Neural cell (in vitro differentiated cells): ENCODE results near the gene ZNF516. TPM values are rescaled to one million over a fixed set of nuclear protein-coding genes. Genes with fewer than 3 reads are reported as not detected.
A peak's percentile ranks its signal among the peaks of the same experiment; 100 is the strongest.

Experiments
- H2AFZ ChIP-seq: fragments of 200-600, 300-800 bp; sonication (generic), shearing (Covaris generic); 2 replicates; pipeline ENCODE4 v1.6.0; 2014; ENCODE audit warnings: low read depth, mild to moderate bottlenecking, antibody characterized with exemption, low read length, moderate library complexity
- H3F3A ChIP-seq: fragments of 200-600 bp; shearing (Covaris generic); 2 replicates; pipeline ENCODE4 v1.6.1; 2016; ENCODE audit warnings: mild to moderate bottlenecking, moderate library complexity, mixed read lengths, antibody characterized with exemption, low read length; ENCODE audit not compliant: insufficient read depth, poor library complexity, severe bottlenecking
- H3K27ac ChIP-seq: fragments of 200-600, 300-800 bp; sonication (generic), shearing (Covaris generic); 2 replicates; pipeline ENCODE4 v1.5.1; 2014; ENCODE audit warnings: mild to moderate bottlenecking, low read length, moderate library complexity
- H3K27me3 ChIP-seq: fragments of 300-800, 200-600 bp; sonication (generic), shearing (Covaris generic); 2 replicates; pipeline ENCODE4 v1.6.0; 2014; ENCODE audit warnings: mild to moderate bottlenecking, low read depth, low read length, moderate library complexity; ENCODE audit not compliant: insufficient read depth
- H3K36me3 ChIP-seq: fragments of 300-800, 200-600 bp; sonication (generic), shearing (Covaris generic); 2 replicates; pipeline ENCODE4 v1.5.1; 2014; ENCODE audit warnings: mild to moderate bottlenecking, antibody characterized with exemption, low read length, moderate library complexity; ENCODE audit not compliant: insufficient read depth
- H3K4me2 ChIP-seq: fragments of 300-800, 200-600 bp; sonication (generic), shearing (Covaris generic); 2 replicates; pipeline ENCODE4 v1.6.0; 2014; ENCODE audit warnings: mild to moderate bottlenecking, low read length
- H3K4me3 ChIP-seq: fragments of 300-800, 200-600 bp; sonication (generic), shearing (Covaris generic); 2 replicates; pipeline ENCODE4 v1.5.1; 2014; ENCODE audit warnings: mild to moderate bottlenecking, low read length, moderate library complexity
- H3K79me2 ChIP-seq: fragments of 200-600 bp; shearing (Covaris generic); replicated peaks from 2 replicates; pipeline ENCODE4 v1.6.0; 2014; ENCODE audit warnings: mild to moderate bottlenecking, low read length, moderate library complexity; ENCODE audit not compliant: insufficient read depth
- H3K9ac ChIP-seq: fragments of 300-800, 200-600 bp; sonication (generic), shearing (Covaris generic); 2 replicates; pipeline ENCODE4 v1.6.1; 2016; ENCODE audit warnings: mild to moderate bottlenecking, low read length, mixed read lengths
- H3K9me2 ChIP-seq: fragments of 200-600 bp; shearing (Covaris generic); 2 replicates; pipeline ENCODE4 v1.6.1; 2016; ENCODE audit warnings: mild to moderate bottlenecking, low read length, mixed read lengths; ENCODE audit not compliant: insufficient read depth
- H3K9me3 ChIP-seq: fragments of 200-600, 300-800 bp; sonication (generic), shearing (Covaris generic); 2 replicates; pipeline ENCODE4 v1.6.1; 2016; ENCODE audit warnings: mild to moderate bottlenecking, mixed run types, low read length, moderate library complexity, mixed read lengths
- H4K20me1 ChIP-seq: fragments of 200-600 bp; shearing (Covaris generic); 2 replicates; pipeline ENCODE4 v1.6.1; 2016; ENCODE audit warnings: mild to moderate bottlenecking, mixed run types; ENCODE audit not compliant: insufficient read depth
- CTCF ChIP-seq: fragments of 450-650 bp; IDR thresholded peaks from 2 replicates; pipeline ENCODE4 v1.5.1; 2014; ENCODE audit warnings: antibody characterized with exemption, mild to moderate bottlenecking, moderate library complexity; ENCODE audit not compliant: poor library complexity, severe bottlenecking
- EP300 ChIP-seq: fragments of 450-650 bp; conservative IDR thresholded peaks from 2 replicates; pipeline ENCODE4 v1.6.1; 2014; ENCODE audit warnings: antibody characterized with exemption, mild to moderate bottlenecking, moderate library complexity; ENCODE audit not compliant: poor library complexity, severe bottlenecking
- EZH2 ChIP-seq: fragments of 200-600, 300-800 bp; shearing (Covaris generic), sonication (generic); IDR thresholded peaks from 2 replicates; pipeline ENCODE4 v1.6.1; 2014; ENCODE audit warnings: antibody characterized with exemption, low read length, borderline replicate concordance, mild to moderate bottlenecking; ENCODE audit not compliant: insufficient read depth, poor library complexity, severe bottlenecking
- MXI1 ChIP-seq: fragments of 450-650 bp; conservative IDR thresholded peaks from 2 replicates; pipeline ENCODE4 v1.6.1; 2014; ENCODE audit warnings: antibody characterized with exemption, mild to moderate bottlenecking; ENCODE audit not compliant: poor library complexity, severe bottlenecking
- POLR2AphosphoS5 ChIP-seq: IDR thresholded peaks from 2 replicates; pipeline ENCODE4 v1.6.1; 2012
- RAD21 ChIP-seq: fragments of 450-650 bp; conservative IDR thresholded peaks from 2 replicates; pipeline ENCODE4 v1.6.1; 2014; ENCODE audit warnings: antibody characterized with exemption, mild to moderate bottlenecking, moderate library complexity
- REST ChIP-seq: IDR thresholded peaks from 2 replicates; pipeline ENCODE4 v1.6.1; 2012; ENCODE audit warnings: borderline replicate concordance
- SMC3 ChIP-seq: fragments of 450-650 bp; conservative IDR thresholded peaks from 2 replicates; pipeline ENCODE4 v1.6.1; 2014; ENCODE audit warnings: antibody characterized with exemption, mild to moderate bottlenecking, moderate library complexity; ENCODE audit not compliant: poor library complexity
- TAF1 ChIP-seq: IDR thresholded peaks from 2 replicates; pipeline ENCODE4 v1.6.1; 2012; ENCODE audit warnings: low read depth
- polyA plus RNA-seq: library from polyadenylated mRNA; depleted of rRNA; stranded (reverse); fragments of >200 nt; gene quantifications from 2 replicates; pipeline ENCODE4 v1.2.3, GENCODE V29; 2014

Gene ZNF516
- polyA plus RNA-seq, 1 donor from 2014 or later: 11.5 TPM

GRCh38 chr18:76494231-76495005, 624 bp downstream of the ZNF516 start:
- peak overlapping the region; percentile 74 for H3K9ac ChIP-seq
- H3K4me3 ChIP-seq: peak overlapping the region; percentile 93
- peaks cover 8% of the 10 kb centered on the region for H3F3A ChIP-seq
- H2AFZ ChIP-seq: peak overlapping the region; percentile 4
- H3K9me2 ChIP-seq: no peaks in the 10 kb centered on the region
- no peaks in the 10 kb centered on the region for H3K36me3 ChIP-seq
- H3K27ac ChIP-seq: peak overlapping the region; percentile 60
- H3K27me3 ChIP-seq: no peaks in the 10 kb centered on the region
- peaks cover 19% of the 10 kb centered on the region for H3K79me2 ChIP-seq
- H4K20me1 ChIP-seq: no peaks in the 10 kb centered on the region
- peak overlapping the region; percentile 94 for H3K4me2 ChIP-seq
- TF ChIP-seq POLR2AphosphoS5: no peak
- no peak for TF ChIP-seq TAF1
- no peak for TF ChIP-seq MXI1
- TF ChIP-seq RAD21: no peak
- no peak for TF ChIP-seq REST
- no peak for TF ChIP-seq SMC3
- no peak for TF ChIP-seq EZH2
- TF ChIP-seq CTCF: no peak
- TF ChIP-seq EP300: no peak
- H3K9me3 ChIP-seq: no peaks in the 10 kb centered on the region

GRCh38 chr18:76493213-76494161, 1.6 kb downstream of the ZNF516 start:
- peaks cover 8% of the 10 kb centered on the region for H3F3A ChIP-seq
- H3K4me2 ChIP-seq: peak overlapping the region; percentile 94
- no peaks in the 10 kb centered on the region for H3K9me3 ChIP-seq
- H3K27ac ChIP-seq: peak overlapping the region; percentile 70
- H3K27me3 ChIP-seq: no peaks in the 10 kb centered on the region
- H3K36me3 ChIP-seq: no peaks in the 10 kb centered on the region
- peak overlapping the region; percentile 93 for H3K4me3 ChIP-seq
- no peak overlapping the region for H2AFZ ChIP-seq
- peaks cover 28% of the 10 kb centered on the region for H3K79me2 ChIP-seq
- TF ChIP-seq MXI1 (no peak), RAD21 (peak; percentile 24), EZH2 (no peak), CTCF (no peak), REST (no peak), SMC3 (peak; percentile 14), TAF1 (peak; percentile 8), POLR2AphosphoS5 (no peak)
- no peaks in the 10 kb centered on the region for H3K9me2 ChIP-seq
- peak overlapping the region; percentile 74 for H3K9ac ChIP-seq
- H4K20me1 ChIP-seq: no peaks in the 10 kb centered on the region
